GM04503 (cell line): Measurements from ENCODE around the gene OGFR.

ENCODE experiments used
- DNase-seq: peaks from one replicate; pipeline ENCODE4 v3.0.0-alpha.2; 2012; ENCODE audit warnings: low read depth

The OGFR gene

DNA sequence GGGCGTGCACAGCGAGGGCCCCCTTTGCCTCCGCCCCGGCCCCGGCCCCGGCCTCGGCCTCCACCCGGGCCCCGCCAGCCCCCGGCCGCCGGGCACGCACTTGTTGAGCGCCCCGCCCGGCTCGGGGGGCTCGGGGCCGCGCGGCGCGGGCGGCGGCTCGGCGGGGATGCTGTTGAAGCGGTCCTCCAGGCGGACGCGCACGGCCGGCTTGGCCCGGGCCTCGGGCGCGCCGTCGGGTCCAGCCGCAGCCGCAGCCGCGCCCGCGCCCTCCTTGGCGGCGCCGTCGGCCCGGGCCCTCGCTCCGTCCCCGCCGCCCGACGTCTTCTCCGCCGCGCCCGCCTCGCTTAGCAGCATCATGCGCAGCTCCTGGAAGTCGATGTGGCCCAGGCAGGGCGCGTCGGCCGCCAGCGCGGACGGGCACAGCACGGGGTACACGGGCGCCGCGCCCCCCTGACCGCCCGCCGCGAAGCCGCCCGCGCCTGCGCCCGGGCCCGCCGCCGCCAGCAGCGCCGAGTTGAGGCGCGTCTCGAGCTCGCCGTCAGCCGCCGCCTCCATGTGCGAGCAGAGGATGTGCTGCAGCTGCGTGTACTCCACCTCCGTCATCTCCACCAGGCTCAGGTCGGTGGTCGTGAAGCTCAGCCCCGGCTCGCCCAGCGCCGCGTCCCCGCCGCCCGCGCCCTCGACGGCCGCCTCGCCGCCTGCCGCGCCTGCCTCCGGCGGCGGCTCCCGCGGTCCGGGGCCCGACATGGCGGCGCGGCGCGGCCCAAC, 56.5 kb downstream of the OGFR start:
- DNase-seq = no peak

- no peak for DNase-seq
Measured at GRCh38 chr20:62861726-62862336, 57.2 kb downstream of the OGFR start, which contains the start of gene TCFL5. TSS of gene TCFL5 (minus strand) at chr20:62861822. CDS start at chr20:62861670, 152 bp downstream.
